HG02981 (cell line): ENCODE results near the gene GABRB2.
"Not testable (repeated sequence)": the region's sequence is repeated elsewhere in the genome, so short reads cannot be mapped to it uniquely, and the experiment has no call there.

Experiments
- ATAC-seq: cut with Tn5 transposase; IDR thresholded peaks from one replicate; pipeline ENCODE4 v1.9.1; 2021; ENCODE audit warnings: mild to moderate bottlenecking, moderate library complexity; ENCODE audit not compliant: unreplicated experiment

GABRB2 gene

GRCh38 chr5:161256957-161257356 is 289.6 kb downstream of the GABRB2 start:
- ATAC-seq, result no peak

- not testable (repeated sequence) for ATAC-seq
These were observed 293.6 kb downstream of the GABRB2 start for GRCh38 chr5:161252955-161253354.

GRCh38 chr5:161246749-161247148 is 299.8 kb downstream of the GABRB2 start:
- ATAC-seq, result no peak

- not testable (repeated sequence) for ATAC-seq
These were observed 300.7 kb downstream of the GABRB2 start for GRCh38 chr5:161245846-161246245.
